ENCODE results near the gene CXorf65.

GRCh38 chrX:71070531-71070930, 36.0 kb downstream of the CXorf65 start:
- TF ChIP-seq CTCF (IDR thresholded peaks at IDR 0.05) (no peak), POLR2A (IDR thresholded peaks at IDR 0.05) (no peak)
